GM19324 (cell line): ENCODE measurements around the gene MBNL1.

Experiments
- ATAC-seq: cut with Tn5 transposase; IDR thresholded peaks from one replicate; pipeline ENCODE4 v1.9.1; 2021; ENCODE audit warnings: mild to moderate bottlenecking, moderate library complexity; ENCODE audit not compliant: unreplicated experiment, low FRiP score

MBNL1 gene

GRCh38 chr3:152293347-152294006 lies 24.7 kb downstream of the MBNL1 start:
- no peak for ATAC-seq

- no peak for ATAC-seq
Observed at GRCh38 chr3:152295344-152295743, 26.6 kb downstream of the MBNL1 start.

GRCh38 chr3:152295806-152296205 lies 27.1 kb downstream of the MBNL1 start:
- no peak for ATAC-seq

GRCh38 chr3:152296382-152296781 lies 27.7 kb downstream of the MBNL1 start:
- no peak for ATAC-seq

- ATAC-seq = no peak
Observed at GRCh38 chr3:152296971-152297370, 28.2 kb downstream of the MBNL1 start.

- no peak for ATAC-seq
Observed at GRCh38 chr3:152298393-152299248, 29.9 kb downstream of the MBNL1 start.

GRCh38 chr3:152299249-152299976 lies 30.7 kb downstream of the MBNL1 start:
- no peak for ATAC-seq

- ATAC-seq = no peak
Observed at GRCh38 chr3:152300029-152300731, 31.5 kb downstream of the MBNL1 start.

GRCh38 chr3:152301745-152302181 lies 33.0 kb downstream of the MBNL1 start:
- ATAC-seq = no peak

- ATAC-seq = no peak
Observed at GRCh38 chr3:152302521-152303021, 33.8 kb downstream of the MBNL1 start.

- no peak for ATAC-seq
Observed at GRCh38 chr3:152304160-152304559, 35.4 kb downstream of the MBNL1 start.

- ATAC-seq = no peak
Observed at GRCh38 chr3:152305075-152305474, 36.3 kb downstream of the MBNL1 start.

- no peak for ATAC-seq
Observed at GRCh38 chr3:152307829-152308474, 39.2 kb downstream of the MBNL1 start.

- ATAC-seq = no peak
Observed at GRCh38 chr3:152308475-152308844, 39.7 kb downstream of the MBNL1 start.

- ATAC-seq = no peak
Observed at GRCh38 chr3:152309031-152309430, 40.3 kb downstream of the MBNL1 start.

GRCh38 chr3:152309535-152310307 lies 41.0 kb downstream of the MBNL1 start:
- ATAC-seq = no peak

- no peak for ATAC-seq
Observed at GRCh38 chr3:152313430-152313829, 44.7 kb downstream of the MBNL1 start.

- no peak for ATAC-seq
Observed at GRCh38 chr3:152313914-152314313, 45.2 kb downstream of the MBNL1 start.

GRCh38 chr3:152314677-152315353 lies 46.1 kb downstream of the MBNL1 start:
- no peak for ATAC-seq
